H1 (cell line): ENCODE results near the gene EIF2S2.

ENCODE experiments used
- EP300 ChIP-seq, 2 experiments: IDR thresholded peaks; 1 replicate in 1 of 2; 2 replicates in 1 of 2; pipeline ENCODE4 v1.6.1; 2011 to 2012; ENCODE audit warnings: low read depth in 2 of 2, low read length in 2 of 2, mild to moderate bottlenecking in 2 of 2, borderline replicate concordance in 1 of 2, inconsistent platforms in 1 of 2, moderate library complexity in 1 of 2
- MAFK ChIP-seq: IDR thresholded peaks from 2 replicates; pipeline ENCODE4 v1.6.1; 2012; ENCODE audit warnings: low read depth, mild to moderate bottlenecking, improper control_type of control experiment, low read length
- POLR2AphosphoS5 ChIP-seq: IDR thresholded peaks from 2 replicates; pipeline ENCODE4 v1.6.1; 2011; ENCODE audit warnings: low read depth, low read length

DNA sequence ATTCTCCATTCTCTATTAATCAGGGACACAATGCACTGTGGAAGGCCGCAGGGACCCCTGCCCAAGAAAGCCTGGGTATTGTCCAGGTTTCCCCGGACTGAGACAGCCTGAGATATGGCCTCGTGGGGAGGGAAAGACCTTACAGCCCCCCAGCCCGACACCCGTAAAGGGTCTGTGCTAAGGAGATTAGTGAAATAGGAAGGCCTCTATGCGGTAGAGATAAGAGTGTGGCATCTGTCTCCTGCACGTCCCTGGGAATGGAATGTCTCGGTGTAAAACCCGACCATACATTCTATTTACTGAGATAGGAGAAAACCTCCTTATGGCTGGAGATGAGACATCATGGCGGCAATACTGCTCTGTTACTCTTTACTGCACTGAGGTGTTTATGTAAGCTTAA lies 15.7 kb upstream of the EIF2S2 start:
- TF ChIP-seq MAFK: no peak
- TF ChIP-seq EP300 (IDR thresholded peaks at IDR 0.05; ENCODE audit: borderline replicate concordance in 1 of 2, low read depth in 2 of 2, low read length in 2 of 2): no peak
- TF ChIP-seq POLR2AphosphoS5: no peak
